Type B pancreatic cell (in vitro differentiated cells): ENCODE data around the gene C6orf89. TPM values are rescaled to one million over a fixed set of nuclear protein-coding genes. Genes with fewer than 3 reads are reported as not detected.

Experiments used
- DNase-seq: peaks from one replicate; pipeline ENCODE4 v3.0.0; 2021; ENCODE audit warnings: mixed read lengths; ENCODE audit not compliant: unreplicated experiment; ENCODE audit errors: extremely low spot score
- H3K27ac Mint-ChIP-seq: 2 replicates; pipeline ENCODE4 v1.8.0; 2021; ENCODE audit warnings: mild to moderate bottlenecking, mixed read lengths
- H3K27me3 Mint-ChIP-seq: 2 replicates; pipeline ENCODE4 v1.8.0; 2021; ENCODE audit warnings: mixed read lengths
- H3K36me3 Mint-ChIP-seq: 2 replicates; pipeline ENCODE4 v1.8.0; 2021; ENCODE audit warnings: mixed read lengths
- H3K4me1 Mint-ChIP-seq: one replicate; pipeline ENCODE4 v1.8.0; 2021; ENCODE audit warnings: mixed read lengths; ENCODE audit not compliant: unreplicated experiment
- H3K4me3 Mint-ChIP-seq: 2 replicates; pipeline ENCODE4 v1.8.0; 2021; ENCODE audit warnings: mild to moderate bottlenecking, mixed read lengths
- H3K9me3 Mint-ChIP-seq: 2 replicates; pipeline ENCODE4 v1.8.0; 2021; ENCODE audit warnings: mixed read lengths
- total RNA-seq: library from RNA; stranded (reverse); gene quantifications from 2 replicates; pipeline ENCODE4 v1.2.1, GENCODE V29; 2021; ENCODE audit warnings: low replicate concordance
- TF ChIP-seq, protein P1 (sequence below): fragments of 200-600 bp; sonication (generic); conservative IDR thresholded peaks from 2 replicates; pipeline ENCODE4 v1.5.0; 2021; ENCODE audit warnings: antibody characterized with exemption, mild to moderate bottlenecking

C6orf89 gene
- total RNA-seq, 1 donor from 2014 or later, result 37.9 TPM

DNA sequence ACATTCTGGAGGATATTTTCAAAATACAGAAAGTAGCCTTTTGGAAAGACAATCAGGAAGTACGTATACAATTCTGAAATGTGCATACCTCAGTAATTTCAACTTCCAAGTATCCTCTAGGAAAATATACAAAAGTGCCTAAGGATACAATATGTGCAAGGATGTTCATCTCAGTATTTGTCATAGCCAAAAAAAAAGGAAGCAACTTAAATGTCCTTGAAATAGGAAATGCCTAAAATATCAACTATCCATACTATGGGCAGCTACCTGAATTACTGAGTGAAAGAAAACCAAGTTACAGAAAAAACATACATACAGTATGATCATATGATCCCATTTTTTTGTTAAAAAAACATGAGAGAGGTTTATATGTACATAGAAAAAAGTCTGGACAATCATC lies 12.6 kb upstream of the C6orf89 start:
- Mint-ChIP-seq H3K27ac (peak overlapping the region; percentile 97), H3K4me3 (peak overlapping the region; percentile 98), H3K27me3 (no peaks in the 10 kb centered on the region), H3K9me3 (no peaks in the 10 kb centered on the region), H3K4me1 (peaks cover 21% of the 10 kb centered on the region), H3K36me3 (peaks cover 12% of the 10 kb centered on the region)
- TF ChIP-seq, protein P1, sequence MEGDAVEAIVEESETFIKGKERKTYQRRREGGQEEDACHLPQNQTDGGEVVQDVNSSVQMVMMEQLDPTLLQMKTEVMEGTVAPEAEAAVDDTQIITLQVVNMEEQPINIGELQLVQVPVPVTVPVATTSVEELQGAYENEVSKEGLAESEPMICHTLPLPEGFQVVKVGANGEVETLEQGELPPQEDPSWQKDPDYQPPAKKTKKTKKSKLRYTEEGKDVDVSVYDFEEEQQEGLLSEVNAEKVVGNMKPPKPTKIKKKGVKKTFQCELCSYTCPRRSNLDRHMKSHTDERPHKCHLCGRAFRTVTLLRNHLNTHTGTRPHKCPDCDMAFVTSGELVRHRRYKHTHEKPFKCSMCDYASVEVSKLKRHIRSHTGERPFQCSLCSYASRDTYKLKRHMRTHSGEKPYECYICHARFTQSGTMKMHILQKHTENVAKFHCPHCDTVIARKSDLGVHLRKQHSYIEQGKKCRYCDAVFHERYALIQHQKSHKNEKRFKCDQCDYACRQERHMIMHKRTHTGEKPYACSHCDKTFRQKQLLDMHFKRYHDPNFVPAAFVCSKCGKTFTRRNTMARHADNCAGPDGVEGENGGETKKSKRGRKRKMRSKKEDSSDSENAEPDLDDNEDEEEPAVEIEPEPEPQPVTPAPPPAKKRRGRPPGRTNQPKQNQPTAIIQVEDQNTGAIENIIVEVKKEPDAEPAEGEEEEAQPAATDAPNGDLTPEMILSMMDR, result no peak
- no peak for DNase-seq

DNA sequence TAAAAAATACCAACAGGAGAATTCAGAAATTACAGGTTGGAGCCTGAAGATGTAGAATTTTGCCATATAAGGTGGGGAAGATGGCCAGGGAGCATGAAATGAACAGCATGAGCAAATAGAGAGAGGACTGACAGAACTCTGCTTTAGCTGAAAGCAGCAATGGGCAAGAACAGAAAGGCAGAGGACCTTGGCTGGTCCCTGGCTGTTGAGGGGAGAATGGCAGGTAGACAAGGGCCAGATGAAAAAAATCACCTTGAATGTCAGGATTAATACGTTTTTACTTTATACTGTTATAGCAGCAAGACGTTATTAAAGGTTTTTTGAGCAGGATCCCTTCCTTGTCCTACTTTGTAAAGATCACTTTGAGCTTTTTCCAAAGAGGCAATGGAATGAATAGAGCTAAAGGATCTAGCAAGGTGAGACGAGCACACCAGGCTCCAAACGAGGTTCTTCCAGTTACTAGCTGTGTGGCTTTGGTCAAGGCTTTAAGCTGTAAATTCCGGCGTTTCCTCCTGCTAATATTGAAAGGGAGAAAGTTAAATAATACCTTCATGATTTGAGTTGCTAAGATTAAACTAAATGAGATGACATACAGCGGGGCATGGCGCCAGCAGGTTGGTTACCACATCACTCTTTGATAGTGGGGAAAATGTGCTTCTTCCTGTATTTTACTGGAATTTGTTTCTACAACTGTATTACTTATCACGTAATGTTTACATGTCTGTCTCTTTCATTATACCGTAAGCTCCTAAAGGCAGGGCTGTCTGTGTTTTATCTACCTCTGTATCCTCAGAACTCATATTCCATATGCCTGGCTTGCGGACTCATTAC lies 11.9 kb upstream of the C6orf89 start:
- Mint-ChIP-seq H3K4me3 (peak overlapping the region; percentile 98), H3K36me3 (peaks cover 12% of the 10 kb centered on the region), H3K9me3 (no peaks in the 10 kb centered on the region), H3K27ac (peak overlapping the region; percentile 97), H3K4me1 (peaks cover 20% of the 10 kb centered on the region), H3K27me3 (no peaks in the 10 kb centered on the region)
- TF ChIP-seq, protein P1, result peak; percentile 43
- DNase-seq, result no peak

DNA sequence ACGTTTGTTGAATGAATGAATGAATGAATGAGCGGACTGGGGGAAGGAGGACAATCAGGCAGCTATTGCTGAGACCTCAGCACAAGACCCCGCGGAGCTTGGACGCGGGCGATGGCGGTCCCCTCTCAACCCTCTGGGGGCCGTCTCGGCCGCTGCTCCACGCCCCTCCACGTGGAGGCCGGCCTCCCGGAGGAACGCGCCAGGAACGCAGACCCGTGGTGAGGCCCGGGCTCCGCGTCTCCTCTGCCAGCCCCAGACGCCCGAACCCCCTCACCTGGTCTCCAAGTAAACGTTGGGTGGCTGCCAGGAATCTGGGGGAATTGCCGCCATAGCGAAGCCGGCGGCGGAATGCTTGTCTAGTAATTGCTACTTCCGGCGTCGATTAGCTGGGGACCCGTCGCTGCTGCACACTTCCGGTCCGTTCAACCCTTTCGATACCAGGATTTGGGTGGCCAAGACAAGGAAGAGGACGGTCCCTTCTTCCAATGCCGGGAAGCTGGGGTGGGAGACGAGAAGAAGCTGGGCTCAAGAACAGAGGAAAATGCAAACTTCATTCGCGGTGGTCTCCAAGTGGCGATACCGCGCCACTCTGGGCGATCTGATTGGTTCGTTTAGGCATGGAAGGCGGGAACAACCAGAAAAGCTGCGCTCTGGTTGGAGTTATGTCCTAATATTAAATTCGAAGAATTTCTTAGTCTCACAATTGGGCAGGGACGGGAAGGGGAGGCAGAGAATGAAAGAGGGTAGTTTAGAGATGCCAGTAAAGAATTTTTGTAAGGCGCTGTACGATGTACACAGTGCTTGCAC lies 11.1 kb upstream of the C6orf89 start, which contains the start of gene PPIL1:
Gene PPIL1 (minus strand): TSS at position 361 of the 807 bp plus-strand sequence. CDS start 31 bp downstream, at position 330.
- H3K27ac Mint-ChIP-seq, result peak within 1 kb of the TSS; percentile 97
- peak; percentile 86 for DNase-seq
- H3K27me3 Mint-ChIP-seq, result no peaks in the 10 kb centered on the region
- TF ChIP-seq, protein P1, result peak; percentile 48
- H3K4me3 Mint-ChIP-seq, result peak within 1 kb of the TSS; percentile 98
- H3K9me3 Mint-ChIP-seq, result no peaks in the 10 kb centered on the region
- H3K4me1 Mint-ChIP-seq, result peaks cover 20% of the 10 kb centered on the region
- H3K36me3 Mint-ChIP-seq, result peaks cover 9% of the 10 kb centered on the region

DNA sequence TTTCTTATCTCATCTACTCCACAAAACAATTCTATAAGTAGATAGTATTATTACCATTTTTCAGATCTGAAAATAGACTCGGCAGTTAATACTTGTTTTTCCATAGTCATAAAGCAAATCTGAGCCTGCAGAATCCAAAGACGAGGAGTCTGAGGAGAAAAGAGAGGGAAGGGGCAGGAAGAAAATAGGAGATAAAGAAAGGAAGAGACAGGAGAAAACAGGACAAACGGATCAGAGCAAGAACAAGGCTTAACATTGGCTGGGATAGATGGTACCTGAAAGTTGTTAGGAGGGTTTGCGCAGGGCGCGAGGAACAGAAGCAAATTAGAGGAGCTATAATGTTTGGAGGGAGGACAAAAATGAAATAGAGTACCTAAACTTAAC lies 10.5 kb upstream of the C6orf89 start:
- H3K27me3 Mint-ChIP-seq, result no peaks in the 10 kb centered on the region
- peak overlapping the region; percentile 98 for H3K4me3 Mint-ChIP-seq
- TF ChIP-seq, protein P1, result no peak
- peaks cover 20% of the 10 kb centered on the region for H3K4me1 Mint-ChIP-seq
- H3K36me3 Mint-ChIP-seq, result peaks cover 6% of the 10 kb centered on the region
- H3K9me3 Mint-ChIP-seq, result no peaks in the 10 kb centered on the region
- DNase-seq, result no peak
- H3K27ac Mint-ChIP-seq, result peak overlapping the region; percentile 97

DNA sequence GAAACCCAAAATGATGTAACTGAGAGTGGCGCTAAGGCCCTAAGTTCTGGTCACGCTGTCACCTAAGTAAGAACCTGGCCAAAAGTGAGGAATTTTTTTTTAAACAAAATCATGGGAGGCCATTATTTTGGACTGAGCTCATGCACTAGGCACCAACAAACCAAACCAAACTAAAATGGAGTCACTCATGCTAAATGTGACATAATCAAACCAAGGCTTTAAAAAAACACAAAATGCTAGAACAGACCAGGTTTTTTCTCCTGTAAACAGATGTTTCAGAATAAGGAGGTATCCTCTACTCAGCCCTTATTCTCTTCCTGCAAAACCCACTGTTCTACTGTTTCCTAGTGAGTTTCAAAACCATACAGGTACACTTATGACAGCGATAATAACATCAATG lies 1.1 kb upstream of the C6orf89 start:
- no peaks in the 10 kb centered on the region for H3K9me3 Mint-ChIP-seq
- TF ChIP-seq, protein P1, result no peak
- no peak overlapping the region for H3K27ac Mint-ChIP-seq
- no peak for DNase-seq
- H3K36me3 Mint-ChIP-seq, result no peaks in the 10 kb centered on the region
- H3K4me1 Mint-ChIP-seq, result peaks cover 26% of the 10 kb centered on the region
- H3K4me3 Mint-ChIP-seq, result no peak overlapping the region
- H3K27me3 Mint-ChIP-seq, result no peaks in the 10 kb centered on the region
